Liver (tissue), 9 donors: Measurements from ENCODE around the gene ZNF346. TPM values are rescaled to one million over a fixed set of nuclear protein-coding genes. Genes with fewer than 3 reads are reported as not detected.

Experiments
- DNase-seq: peaks from one replicate; pipeline ENCODE4 v3.0.0-alpha.2; 2017; ENCODE audit warnings: low spot score
- H3K27ac ChIP-seq, 2 donors: one replicate each; pipeline ENCODE4 v1.7.0; 2013; ENCODE audit warnings: inconsistent platforms in 2 of 2, low read length in 2 of 2, control low read depth in 1 of 2, low read depth in 1 of 2, mild to moderate bottlenecking in 1 of 2
- H3K27me3 ChIP-seq, 4 donors: one replicate each; pipeline versions ENCODE4 v1.6.1 to v1.7.0; 2013; ENCODE audit warnings: low read length in 3 of 4, inconsistent platforms in 1 of 4, mild to moderate bottlenecking in 1 of 4, moderate library complexity in 1 of 4; ENCODE audit not compliant: control insufficient read depth in 4 of 4, insufficient read depth in 4 of 4
- H3K36me3 ChIP-seq, 4 donors: one replicate each; pipeline versions ENCODE4 v1.6.1 to v1.7.0; 2013; ENCODE audit warnings: low read length in 3 of 4, mild to moderate bottlenecking in 3 of 4, low read depth in 1 of 4, moderate library complexity in 1 of 4; ENCODE audit not compliant: control insufficient read depth in 4 of 4, insufficient read depth in 3 of 4
- H3K4me1 ChIP-seq, 4 donors: one replicate each; pipeline versions ENCODE4 v1.6.1 to v1.7.0; 2013; ENCODE audit warnings: low read length in 3 of 4, mild to moderate bottlenecking in 3 of 4, moderate library complexity in 1 of 4; ENCODE audit not compliant: control insufficient read depth in 4 of 4, insufficient read depth in 4 of 4
- H3K4me3 ChIP-seq, 3 donors: one replicate each; pipeline versions ENCODE4 v1.6.1 to v1.7.0; 2013; ENCODE audit warnings: low read length in 3 of 3, control low read depth in 1 of 3, low read depth in 1 of 3, mild to moderate bottlenecking in 1 of 3
- H3K9ac ChIP-seq, 2 donors: one replicate each; pipeline ENCODE4 v1.7.0; 2013; ENCODE audit warnings: low read length in 2 of 2, mild to moderate bottlenecking in 2 of 2, moderate library complexity in 2 of 2, control low read depth in 1 of 2, low read depth in 1 of 2
- H3K9me3 ChIP-seq, 4 donors: one replicate each; pipeline versions ENCODE4 v1.6.1 to v1.7.0; 2013; ENCODE audit warnings: low read length in 3 of 4; ENCODE audit not compliant: control insufficient read depth in 4 of 4
- CTCF ChIP-seq: fragments of 150-350 bp; IDR thresholded peaks from 2 replicates; pipeline ENCODE4 v1.5.1; 2017; ENCODE audit warnings: improper control_type of control experiment, low read depth, low read length; ENCODE audit not compliant: missing input control
- EGR1 ChIP-seq, 2 donors: IDR thresholded peaks; 2 replicates each; pipeline ENCODE4 v1.6.1; 2016 to 2018; ENCODE audit warnings: antibody characterized with exemption in 2 of 2, low read depth in 2 of 2
- FOXA1 ChIP-seq: IDR thresholded peaks from 2 replicates; pipeline ENCODE4 v1.6.1; 2016; ENCODE audit warnings: antibody characterized with exemption
- FOXA2 ChIP-seq: IDR thresholded peaks from 2 replicates; pipeline ENCODE4 v1.6.1; 2016; ENCODE audit warnings: antibody characterized with exemption
- GABPA ChIP-seq, 2 donors: IDR thresholded peaks in 1 of 2; conservative IDR thresholded peaks in 1 of 2; 2 replicates each; pipeline ENCODE4 v1.6.1; 2016; ENCODE audit warnings: antibody characterized with exemption in 2 of 2, mild to moderate bottlenecking in 1 of 2, moderate library complexity in 1 of 2
- HNF4A ChIP-seq, 2 donors: conservative IDR thresholded peaks; 2 replicates each; pipeline ENCODE4 v1.6.1; 2016; ENCODE audit warnings: antibody characterized with exemption in 2 of 2, mild to moderate bottlenecking in 2 of 2
- HNF4G ChIP-seq: IDR thresholded peaks from 2 replicates; pipeline ENCODE4 v1.6.1; 2016; ENCODE audit warnings: antibody characterized with exemption
- JUND ChIP-seq, 2 donors: IDR thresholded peaks; 2 replicates each; pipeline ENCODE4 v1.6.1; 2016; ENCODE audit warnings: antibody characterized with exemption in 2 of 2
- MAX ChIP-seq: IDR thresholded peaks from 2 replicates; pipeline ENCODE4 v1.6.1; 2016; ENCODE audit warnings: antibody characterized with exemption
- NR2F2 ChIP-seq: IDR thresholded peaks from 2 replicates; pipeline ENCODE4 v1.6.1; 2016; ENCODE audit warnings: antibody characterized with exemption
- RAD21 ChIP-seq, 2 donors: IDR thresholded peaks; 2 replicates each; pipeline ENCODE4 v1.6.1; 2016; ENCODE audit warnings: antibody characterized with exemption in 2 of 2, mild to moderate bottlenecking in 2 of 2
- REST ChIP-seq: IDR thresholded peaks from 2 replicates; pipeline ENCODE4 v1.6.1; 2016; ENCODE audit warnings: antibody characterized with exemption, mild to moderate bottlenecking
- RXRA ChIP-seq, 2 donors: IDR thresholded peaks; 2 replicates each; pipeline ENCODE4 v1.6.1; 2017 to 2018; ENCODE audit warnings: antibody characterized with exemption in 2 of 2, mild to moderate bottlenecking in 1 of 2
- SP1 ChIP-seq: IDR thresholded peaks from 2 replicates; pipeline ENCODE4 v1.6.1; 2018; ENCODE audit warnings: antibody characterized with exemption, mild to moderate bottlenecking
- TAF1 ChIP-seq: conservative IDR thresholded peaks from 2 replicates; pipeline ENCODE4 v1.6.1; 2016; ENCODE audit warnings: antibody characterized with exemption, mild to moderate bottlenecking
- YY1 ChIP-seq: IDR thresholded peaks from 2 replicates; pipeline ENCODE4 v1.6.1; 2016; ENCODE audit warnings: antibody characterized with exemption, mild to moderate bottlenecking
- ZBTB33 ChIP-seq: IDR thresholded peaks from 2 replicates; pipeline ENCODE4 v1.6.1; 2016; ENCODE audit warnings: antibody characterized with exemption
- WGBS: extraction: QIAGEN DNeasy Blood & Tissue Kit; methylation state at CpG from one replicate; pipeline ENCODE4 v1.1.7; 2013; 5-methylcytosine and 5-hydroxymethylcytosine counted together
- polyA plus RNA-seq, 2 donors: library from polyadenylated mRNA; stranded (reverse) in 1 of 2; unstranded in 1 of 2; fragments of 200-250 nt in 1 of 2; fragments of >200 nt in 1 of 2; fragmentation: Nextera tagmentation in 1 of 2; extraction: Ambion mirVana in 1 of 2; gene quantifications; one replicate each; pipeline versions ENCODE4 v1.2.1 to v1.2.3, GENCODE V29; 2013 to 2015
- total RNA-seq, 2 donors: library from RNA; depleted of rRNA; stranded (reverse); fragments of >200 nt; gene quantifications; one replicate each; pipeline ENCODE4 v1.2.3, GENCODE V29; 2014
- TF ChIP-seq, protein P1 (sequence below): IDR thresholded peaks from 2 replicates; pipeline ENCODE4 v1.6.1; 2016; ENCODE audit warnings: antibody characterized with exemption
- donor health status: healthy.
- donor health status: healthy.
- donor health status: healthy.
- donor health status: healthy.
- donor health status: healthy.

ZNF346 gene
- total and polyA plus RNA-seq, 4 donors = 3.7 to 11.0 (median 6.4) TPM

- DNase-seq = no peak
- Histone ChIP-seq H3K9me3 (no peaks in the 10 kb centered on the region), H3K4me3 (no peak overlapping the region), H3K27ac (no peak overlapping the region), H3K27me3 (no peaks in the 10 kb centered on the region), H3K4me1 (peaks cover 2 to 16% (median 10%) of the 10 kb centered on the region in 4 donors), H3K36me3 (peaks cover 0 to 2% (median 1%) of the 10 kb centered on the region in 4 donors), H3K9ac (no peak overlapping the region)
- 95% methylated on average over 1 of the region's 1 CpG for WGBS
- TF ChIP-seq GABPA (IDR thresholded peaks at IDR 0.05 in 1 of 2, conservative IDR thresholded peaks at IDR 0.05 in 1 of 2) (no peak), NR2F2 (no peak), ZBTB33 (no peak), HNF4A (conservative IDR thresholded peaks at IDR 0.05) (no peak), EGR1 (IDR thresholded peaks at IDR 0.05; ENCODE audit: low read depth in 2 of 2) (no peak), SP1 (no peak), MAX (no peak), FOXA2 (no peak), YY1 (no peak), HNF4G (no peak), CTCF (no peak), JUND (IDR thresholded peaks at IDR 0.05) (no peak), RAD21 (IDR thresholded peaks at IDR 0.05) (no peak), FOXA1 (no peak), REST (no peak), TAF1 (no peak), RXRA (IDR thresholded peaks at IDR 0.05) (no peak)
- TF ChIP-seq, protein P1, sequence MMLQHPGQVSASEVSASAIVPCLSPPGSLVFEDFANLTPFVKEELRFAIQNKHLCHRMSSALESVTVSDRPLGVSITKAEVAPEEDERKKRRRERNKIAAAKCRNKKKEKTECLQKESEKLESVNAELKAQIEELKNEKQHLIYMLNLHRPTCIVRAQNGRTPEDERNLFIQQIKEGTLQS = no peak
These were observed 2.1 kb downstream of the ZNF346 start for GRCh38 chr5:177024559-177024958.
